Pulmonary artery endothelial cell (primary cell): ENCODE measurements around the gene SLC35A1. TPM values are rescaled to one million over a fixed set of nuclear protein-coding genes. Genes with fewer than 3 reads are reported as not detected.
"Not testable (repeated sequence)": the region's sequence is repeated elsewhere in the genome, so short reads cannot be mapped to it uniquely, and the experiment has no call there.

ENCODE experiments used
- DNase-seq: peaks from one replicate; pipeline ENCODE4 v3.0.0-alpha.2; 2011; ENCODE audit warnings: low read depth, low spot score
- total RNA-seq: library from RNA; depleted of rRNA; stranded (reverse); fragments of >200 nt; gene quantifications from 2 replicates; pipeline ENCODE4 v1.2.3, GENCODE V29; 2014

The SLC35A1 gene, protein sequence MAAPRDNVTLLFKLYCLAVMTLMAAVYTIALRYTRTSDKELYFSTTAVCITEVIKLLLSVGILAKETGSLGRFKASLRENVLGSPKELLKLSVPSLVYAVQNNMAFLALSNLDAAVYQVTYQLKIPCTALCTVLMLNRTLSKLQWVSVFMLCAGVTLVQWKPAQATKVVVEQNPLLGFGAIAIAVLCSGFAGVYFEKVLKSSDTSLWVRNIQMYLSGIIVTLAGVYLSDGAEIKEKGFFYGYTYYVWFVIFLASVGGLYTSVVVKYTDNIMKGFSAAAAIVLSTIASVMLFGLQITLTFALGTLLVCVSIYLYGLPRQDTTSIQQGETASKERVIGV
- 13.9 and 24.9 TPM in 2 replicates for total RNA-seq

- DNase-seq = peak; percentile 39
These were observed at the start of gene SLC35A1 for GRCh38 chr6:87472525-87473418. Gene SLC35A1 (plus strand): TSS chr6:87472974. CDS start chr6:87473004, 30 bp downstream.

DNA sequence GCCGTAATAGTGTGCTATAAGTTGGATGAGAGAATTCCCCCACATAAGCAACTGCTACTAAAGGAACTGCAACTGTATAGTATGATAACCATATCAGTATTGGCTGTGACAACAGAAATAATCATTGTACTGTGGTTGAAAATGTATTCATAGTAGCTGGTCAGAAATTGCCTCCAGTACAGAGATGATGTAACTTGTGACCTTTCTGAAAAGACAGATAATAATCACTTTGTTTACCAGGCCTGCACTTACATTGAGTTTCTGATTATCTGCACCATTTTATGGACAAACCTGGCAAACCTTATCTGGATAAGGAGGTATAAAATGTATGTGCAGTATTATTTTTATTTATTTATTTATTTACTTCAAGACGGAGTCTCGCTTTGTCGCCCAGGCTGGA is 46.0 kb upstream of the SLC35A1 start:
- DNase-seq = no peak

DNA sequence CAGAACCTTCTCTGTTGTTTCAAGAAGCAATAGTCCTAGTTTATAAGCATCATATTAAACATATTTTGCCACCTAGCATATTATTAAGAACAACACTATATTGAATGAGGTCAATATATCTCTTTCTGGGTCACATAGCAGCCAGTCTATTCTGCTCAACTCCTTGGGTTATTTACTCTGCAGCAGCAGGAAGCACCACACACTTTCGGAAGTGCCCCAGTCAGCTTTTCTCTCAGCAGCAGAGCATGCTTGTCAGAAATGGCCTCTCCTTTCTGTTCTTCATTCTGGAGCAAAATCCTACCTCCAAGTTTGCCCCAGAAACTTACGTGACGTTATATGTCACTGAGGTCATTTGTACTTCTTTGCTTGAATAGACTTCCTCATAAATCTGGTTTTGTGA is 42.3 kb upstream of the SLC35A1 start:
- DNase-seq = no peak

GRCh38 chr6:87431263-87431662 is 41.5 kb upstream of the SLC35A1 start:
- DNase-seq = no peak

DNA sequence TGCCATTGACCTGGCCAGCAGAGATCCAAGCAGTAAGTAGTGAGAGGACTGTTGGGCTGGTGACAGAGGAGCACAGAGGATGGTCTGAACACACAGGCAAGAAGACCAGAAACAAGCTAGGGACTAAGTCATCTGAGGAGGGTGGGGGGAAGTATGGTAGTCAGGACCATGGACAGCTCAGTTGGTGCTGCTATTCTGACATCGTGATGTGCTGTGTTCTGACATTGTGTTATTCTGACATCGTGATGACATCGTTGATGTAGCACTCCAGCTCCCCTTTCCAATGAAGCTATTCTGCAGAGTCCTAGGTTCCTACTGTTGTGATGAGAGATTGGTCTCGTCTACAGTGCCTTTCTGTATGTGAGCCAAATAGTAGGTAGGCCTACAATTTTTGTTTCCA is 36.3 kb upstream of the SLC35A1 start:
- DNase-seq = peak; percentile 26

DNA sequence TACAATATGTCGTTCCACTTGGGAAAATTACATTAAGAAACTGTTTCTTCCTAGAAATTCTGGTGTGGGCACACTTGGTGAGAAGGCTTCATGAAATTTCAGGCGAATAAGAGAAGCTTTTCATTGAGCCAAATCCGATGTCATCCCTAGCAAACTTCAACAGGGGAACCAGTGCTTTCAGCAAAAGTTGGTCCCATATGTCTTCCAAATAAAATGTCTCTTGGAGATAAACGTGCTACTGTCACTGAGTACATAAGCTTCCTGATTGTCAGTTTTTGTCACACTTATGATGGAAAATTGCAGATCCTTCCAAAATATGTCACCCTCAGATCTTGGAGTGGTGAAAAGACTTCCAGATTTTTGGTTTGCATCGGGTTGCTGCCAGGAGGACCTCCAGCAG is 31.1 kb upstream of the SLC35A1 start:
- DNase-seq = no peak

- no peak for DNase-seq
These were observed 28.4 kb upstream of the SLC35A1 start for GRCh38 chr6:87444362-87444761.

GRCh38 chr6:87465051-87465450 is 7.7 kb upstream of the SLC35A1 start:
- no peak for DNase-seq

GRCh38 chr6:87473419-87473903 is 687 bp downstream of the SLC35A1 start:
- no peak for DNase-seq

GRCh38 chr6:87481931-87482330 is 9.2 kb downstream of the SLC35A1 start:
- no peak for DNase-seq

DNA sequence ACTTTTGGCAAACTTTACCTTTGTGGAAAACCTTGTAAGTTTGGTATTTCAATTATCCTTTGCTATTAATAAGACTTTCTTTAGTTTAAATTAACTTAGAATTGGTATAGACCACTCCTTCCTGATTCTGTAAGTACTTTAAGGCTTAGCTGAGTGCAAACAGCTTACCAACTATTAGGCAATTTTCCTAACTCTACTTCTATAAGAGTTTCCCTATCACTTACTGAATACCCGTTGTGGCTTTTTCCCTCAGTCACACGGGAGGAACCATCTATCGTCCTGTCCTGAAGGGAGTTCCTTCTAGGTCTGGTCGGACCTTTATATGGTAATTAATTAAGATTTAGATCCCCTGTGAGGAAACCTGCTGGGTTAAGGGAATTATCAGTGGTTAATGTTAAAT is 9.6 kb downstream of the SLC35A1 start:
- no peak for DNase-seq

- DNase-seq = no peak
These were observed 11.2 kb downstream of the SLC35A1 start for GRCh38 chr6:87483929-87484328.

DNA sequence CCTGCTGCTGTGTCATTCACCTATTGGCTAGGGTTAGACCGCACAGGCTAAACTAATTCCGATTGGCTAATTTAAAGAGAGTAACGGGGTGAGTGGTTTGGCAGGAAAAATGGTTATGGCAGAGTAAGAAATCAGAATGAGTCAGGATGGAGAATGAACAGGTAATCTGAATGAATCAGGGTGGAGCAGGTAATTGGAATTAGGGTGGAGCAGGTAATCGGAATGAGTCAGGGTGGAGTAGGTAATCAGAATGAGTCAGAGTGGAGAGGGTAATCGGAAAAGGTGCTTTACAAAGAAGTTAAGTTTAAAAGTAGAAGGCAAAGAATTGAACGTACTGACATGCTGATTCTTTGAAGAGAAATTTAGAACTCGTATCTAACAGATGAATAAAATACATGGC is 11.7 kb downstream of the SLC35A1 start:
- DNase-seq = no peak

GRCh38 chr6:87487555-87487954 is 14.8 kb downstream of the SLC35A1 start:
- peak; percentile 47 for DNase-seq

GRCh38 chr6:87489326-87489725 is 16.6 kb downstream of the SLC35A1 start:
- DNase-seq = not testable (repeated sequence)

- DNase-seq = no peak
These were observed 22.1 kb downstream of the SLC35A1 start for GRCh38 chr6:87494761-87495422.

DNA sequence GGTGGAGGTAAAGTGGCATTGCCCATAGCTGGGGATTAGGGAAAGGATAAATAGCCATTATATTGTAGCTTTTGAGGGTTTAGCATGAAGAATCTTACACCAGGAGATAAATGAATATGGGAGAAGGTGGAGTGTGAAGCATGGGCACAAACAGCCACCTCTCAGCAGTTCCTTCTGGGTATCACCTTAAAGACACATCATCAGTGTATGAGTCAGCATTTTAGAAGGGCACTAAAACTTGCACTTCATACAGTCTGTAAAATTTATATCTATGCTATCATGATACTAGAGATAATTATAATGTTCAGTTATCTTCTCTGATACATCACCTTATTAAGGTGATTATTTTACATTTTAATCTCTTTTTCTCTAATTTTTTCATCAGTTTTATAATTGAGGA is 25.3 kb downstream of the SLC35A1 start:
- DNase-seq = no peak

DNA sequence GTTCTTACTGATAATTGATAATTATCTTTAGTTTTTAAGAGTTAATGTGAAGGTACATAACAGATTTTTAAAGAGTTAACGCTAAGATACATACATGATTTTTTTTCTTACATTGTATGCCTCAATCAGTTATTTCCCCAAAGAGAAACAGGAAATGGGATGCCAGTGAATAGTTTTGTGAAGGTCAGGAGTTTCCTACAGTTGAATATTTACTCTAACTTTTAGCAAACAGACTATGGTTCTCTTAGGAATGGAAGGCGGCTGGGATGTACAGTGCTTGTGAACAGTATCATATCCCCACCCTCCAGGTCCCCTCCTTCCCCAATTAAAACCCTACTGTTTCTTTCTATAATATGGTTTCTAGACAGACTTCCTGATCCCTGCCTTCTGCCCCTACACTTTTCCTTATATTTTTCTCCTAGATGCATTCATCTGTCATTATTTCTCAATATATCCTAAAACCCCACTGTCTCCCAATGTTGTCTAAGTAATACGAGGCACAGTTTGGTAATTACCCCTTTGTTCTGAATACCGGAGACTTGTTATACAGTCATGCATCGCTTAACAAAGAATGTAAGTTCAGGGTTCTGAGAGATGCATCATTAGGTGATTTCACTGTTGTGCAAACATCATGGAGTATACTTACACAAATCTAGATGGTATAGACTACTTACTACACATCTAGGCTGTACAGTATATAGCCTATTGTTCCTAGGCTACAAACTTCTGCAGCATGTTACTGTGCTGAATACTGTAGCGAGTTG is 29.2 kb downstream of the SLC35A1 start:
- DNase-seq = no peak

DNA sequence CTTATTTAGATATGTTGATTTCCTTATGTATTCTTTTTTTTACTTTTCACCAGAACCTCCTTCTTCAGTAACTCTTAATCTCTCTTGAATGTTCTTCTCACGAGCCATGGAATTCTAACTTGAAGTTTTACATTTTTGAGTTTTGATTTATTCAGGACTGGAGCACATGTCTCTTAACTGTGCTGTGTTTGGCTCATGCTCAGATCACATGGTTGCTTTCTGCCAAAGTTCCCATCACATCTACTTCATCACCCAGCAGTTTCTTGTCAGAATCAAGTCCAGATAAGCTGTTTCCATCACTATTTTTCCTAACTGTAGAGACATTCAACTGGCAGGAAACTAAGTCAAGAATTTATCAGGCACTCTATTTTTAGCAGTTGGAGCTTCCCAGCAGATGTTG is 31.7 kb downstream of the SLC35A1 start:
- DNase-seq = no peak

GRCh38 chr6:87514831-87515230 is 42.1 kb downstream of the SLC35A1 start:
- DNase-seq = peak; percentile 5

GRCh38 chr6:87518453-87518852 is 45.7 kb downstream of the SLC35A1 start:
- no peak for DNase-seq
